Measurements from ENCODE around the gene ABCB4.

ABCB4 gene

GRCh38 chr7:87416682-87417587, 58.5 kb downstream of the ABCB4 start:
- peak; percentile 41 for DNase-seq

- DNase-seq, result no peak
Observed at GRCh38 chr7:87414794-87415188, 60.7 kb downstream of the ABCB4 start.

- no peak for DNase-seq
Observed at GRCh38 chr7:87413951-87414793, 61.3 kb downstream of the ABCB4 start.

GRCh38 chr7:87413029-87413428, 62.5 kb downstream of the ABCB4 start:
- DNase-seq, result no peak

- no peak for DNase-seq
Observed at GRCh38 chr7:87411186-87411585, 64.3 kb downstream of the ABCB4 start.

- no peak for DNase-seq
Observed at GRCh38 chr7:87404674-87405073, 70.8 kb downstream of the ABCB4 start.

GRCh38 chr7:87398446-87398845, 77.0 kb downstream of the ABCB4 start:
- DNase-seq, result no peak

GRCh38 chr7:87395442-87396020, 79.9 kb downstream of the ABCB4 start:
- no peak for DNase-seq

- no peak for DNase-seq
Observed at GRCh38 chr7:87391020-87391701, 84.3 kb downstream of the ABCB4 start.

- no peak for DNase-seq
Observed at GRCh38 chr7:87380905-87381304, 94.6 kb downstream of the ABCB4 start.

- no peak for DNase-seq
Observed at GRCh38 chr7:87375662-87376435, 99.6 kb downstream of the ABCB4 start.

- no peak for DNase-seq
Observed at GRCh38 chr7:87370660-87371180, 104.8 kb downstream of the ABCB4 start.

GRCh38 chr7:87369216-87369615, 106.3 kb downstream of the ABCB4 start:
- no peak for DNase-seq

- DNase-seq, result no peak
Observed at GRCh38 chr7:87364246-87364645, 111.2 kb downstream of the ABCB4 start.

- no peak for DNase-seq
Observed at GRCh38 chr7:87363342-87363741, 112.1 kb downstream of the ABCB4 start.

GRCh38 chr7:87361320-87361719, 114.2 kb downstream of the ABCB4 start:
- no peak for DNase-seq

- DNase-seq, result no peak
Observed at GRCh38 chr7:87359366-87359765, 116.1 kb downstream of the ABCB4 start.

GRCh38 chr7:87356448-87356847, 119.0 kb downstream of the ABCB4 start:
- DNase-seq, result no peak

- no peak for DNase-seq
Observed at GRCh38 chr7:87354749-87355148, 120.7 kb downstream of the ABCB4 start.
